Vagina (tissue), 2 donors: ENCODE data around the gene CCDC137. TPM values are rescaled to one million over a fixed set of nuclear protein-coding genes. Genes with fewer than 3 reads are reported as not detected.
A peak's percentile ranks its signal among the peaks of the same experiment; 100 is the strongest.

Experiments
- DNase-seq, 2 donors: peaks; one replicate each; pipeline ENCODE4 v3.0.0-alpha.2; 2017; ENCODE audit errors: extremely low spot score in 2 of 2
- H3K27ac ChIP-seq: fragments of 200-600 bp; sonication (generic); one replicate; pipeline ENCODE4 v1.5.1; 2019
- H3K27me3 ChIP-seq: fragments of 200-600 bp; sonication (generic); one replicate; pipeline ENCODE4 v1.5.1; 2019
- H3K36me3 ChIP-seq, 2 donors: fragments of 200-600 bp; sonication (generic); one replicate each; pipeline ENCODE4 v1.5.1; 2017 to 2019
- H3K4me1 ChIP-seq: fragments of 200-600 bp; sonication (generic); one replicate; pipeline ENCODE4 v1.5.1; 2019
- H3K4me3 ChIP-seq, 2 donors: fragments of 200-600 bp; sonication (generic); 1 replicate in 1 of 2; 2 replicates in 1 of 2; pipeline ENCODE4 v1.5.1; 2016 to 2019
- H3K9me3 ChIP-seq: fragments of 200-600 bp; sonication (generic); one replicate; pipeline ENCODE4 v1.5.1; 2019
- POLR2A ChIP-seq, 2 donors: fragments of 450-650 bp; IDR thresholded peaks; one replicate each; pipeline ENCODE4 v1.6.1; 2017; ENCODE audit warnings: antibody characterized with exemption in 2 of 2, mild to moderate bottlenecking in 2 of 2, moderate library complexity in 2 of 2
- POLR2AphosphoS5 ChIP-seq, 2 donors: sonication (generic); formaldehyde crosslinking; IDR thresholded peaks; one replicate each; pipeline ENCODE4 v1.9.0; 2017; ENCODE audit warnings: antibody characterized with exemption in 2 of 2, mild to moderate bottlenecking in 2 of 2, low read depth in 1 of 2; ENCODE audit not compliant: insufficient read depth in 1 of 2
- intact Hi-C: fragments of 100-400 bp; cut with DNase I; formaldehyde crosslinking; loops from one replicate; pipeline ENCODE4 v1.15.1; 2023
- total RNA-seq: library from RNA; depleted of rRNA; stranded (reverse); fragments of >200 nt; gene quantifications from one replicate; pipeline ENCODE4 v1.2.3, GENCODE V29; 2016
- TF ChIP-seq, protein P1 (sequence below), 3 experiments: fragments of 450-650 bp in 2 of 3; fragments of 200-600 bp in 1 of 3; sonication (generic) in 1 of 3; IDR thresholded peaks; one replicate each; pipeline ENCODE4 v1.5.1; 2017 to 2019; ENCODE audit warnings: antibody characterized with exemption in 3 of 3, mild to moderate bottlenecking in 2 of 3, moderate library complexity in 2 of 3

The CCDC137 gene
- total RNA-seq, 1 donor from 2014 or later: 13.8 TPM

GRCh38 chr17:81701288-81702071 lies 34.9 kb downstream of the CCDC137 start:
- TF ChIP-seq, protein P1, sequence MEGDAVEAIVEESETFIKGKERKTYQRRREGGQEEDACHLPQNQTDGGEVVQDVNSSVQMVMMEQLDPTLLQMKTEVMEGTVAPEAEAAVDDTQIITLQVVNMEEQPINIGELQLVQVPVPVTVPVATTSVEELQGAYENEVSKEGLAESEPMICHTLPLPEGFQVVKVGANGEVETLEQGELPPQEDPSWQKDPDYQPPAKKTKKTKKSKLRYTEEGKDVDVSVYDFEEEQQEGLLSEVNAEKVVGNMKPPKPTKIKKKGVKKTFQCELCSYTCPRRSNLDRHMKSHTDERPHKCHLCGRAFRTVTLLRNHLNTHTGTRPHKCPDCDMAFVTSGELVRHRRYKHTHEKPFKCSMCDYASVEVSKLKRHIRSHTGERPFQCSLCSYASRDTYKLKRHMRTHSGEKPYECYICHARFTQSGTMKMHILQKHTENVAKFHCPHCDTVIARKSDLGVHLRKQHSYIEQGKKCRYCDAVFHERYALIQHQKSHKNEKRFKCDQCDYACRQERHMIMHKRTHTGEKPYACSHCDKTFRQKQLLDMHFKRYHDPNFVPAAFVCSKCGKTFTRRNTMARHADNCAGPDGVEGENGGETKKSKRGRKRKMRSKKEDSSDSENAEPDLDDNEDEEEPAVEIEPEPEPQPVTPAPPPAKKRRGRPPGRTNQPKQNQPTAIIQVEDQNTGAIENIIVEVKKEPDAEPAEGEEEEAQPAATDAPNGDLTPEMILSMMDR (IDR thresholded peaks at IDR 0.05): no peak
- no peak for TF ChIP-seq POLR2A (IDR thresholded peaks at IDR 0.05)
- no peak for TF ChIP-seq POLR2AphosphoS5 (IDR thresholded peaks at IDR 0.05; ENCODE audit: insufficient read depth in 1 of 2, low read depth in 1 of 2)
- no peak overlapping the region for H3K27ac ChIP-seq
- peak overlapping the region in 1 of 2 donors; percentile 80 for H3K4me3 ChIP-seq
- peaks cover 34% of the 10 kb centered on the region for H3K4me1 ChIP-seq
- DNase-seq: no peak
- intact Hi-C loops: no loop called here
- H3K36me3 ChIP-seq: peaks cover 0 to 40% of the 10 kb centered on the region in 2 donors
- H3K9me3 ChIP-seq: no peaks in the 10 kb centered on the region
- no peaks in the 10 kb centered on the region for H3K27me3 ChIP-seq

DNA sequence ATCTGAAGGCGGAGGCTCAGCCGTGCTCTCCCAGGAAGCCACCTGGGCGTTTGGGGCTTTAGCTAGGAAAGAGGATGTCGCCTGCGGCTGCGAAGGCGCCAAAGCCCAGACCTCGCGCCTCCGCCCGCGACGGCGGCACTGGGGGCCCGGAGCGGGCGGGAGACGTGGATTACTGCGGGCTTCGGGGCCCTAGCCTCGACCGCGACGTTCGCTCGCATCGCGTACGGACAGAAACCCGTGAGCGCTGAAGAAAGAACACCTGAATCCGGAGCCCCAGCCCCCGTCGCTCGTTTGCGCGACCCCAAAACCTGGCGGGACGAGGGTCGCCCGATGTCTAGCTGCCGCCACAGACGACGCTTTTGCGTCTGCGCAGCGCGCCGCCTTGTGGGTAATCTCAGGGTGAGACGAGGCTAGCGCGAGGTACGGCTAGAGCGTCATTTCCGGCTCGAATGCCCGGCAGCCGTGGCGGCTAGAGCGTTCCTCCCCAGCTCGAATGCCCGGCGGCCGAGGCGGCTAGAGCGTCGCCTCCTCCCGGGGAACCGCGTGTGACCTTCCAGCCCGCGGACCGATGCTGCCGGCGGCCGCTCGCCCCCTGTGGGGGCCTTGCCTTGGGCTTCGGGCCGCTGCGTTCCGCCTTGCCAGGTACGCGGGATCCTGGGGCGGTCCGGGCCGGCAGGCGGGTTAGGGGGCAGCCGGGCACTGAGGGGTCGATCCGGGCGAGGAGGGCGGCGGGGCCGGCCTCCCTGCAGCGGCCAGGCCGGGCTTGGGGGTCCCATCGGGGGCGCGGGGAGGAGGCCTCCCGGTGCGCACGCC lies 36.6 kb downstream of the CCDC137 start, which contains the start of gene MRPL12:
Gene MRPL12, plus strand, starts transcription at position 434 of the 813 bp plus-strand sequence. Its CDS starts 135 bp downstream, at position 569.
- DNase-seq: no peak
- TF ChIP-seq POLR2A (IDR thresholded peaks at IDR 0.05) (peak in 1 of 2 donors; percentile 66), POLR2AphosphoS5 (IDR thresholded peaks at IDR 0.05; ENCODE audit: insufficient read depth in 1 of 2, low read depth in 1 of 2) (peak; percentile 96 to 98)
- TF ChIP-seq, protein P1 (IDR thresholded peaks at IDR 0.05): peak in 2 of 3 experiments; percentile 32 to 35
- Histone ChIP-seq H3K9me3 (no peaks in the 10 kb centered on the region), H3K4me3 (peak within 1 kb of the TSS; percentile 80 to 96), H3K4me1 (peaks cover 34% of the 10 kb centered on the region), H3K27me3 (no peaks in the 10 kb centered on the region), H3K27ac (peak within 1 kb of the TSS; percentile 83), H3K36me3 (peaks cover 0 to 41% of the 10 kb centered on the region in 2 donors)
- intact Hi-C loops: no loop called here

- no peak for DNase-seq
- H3K9me3 ChIP-seq: no peaks in the 10 kb centered on the region
- H3K4me1 ChIP-seq: peaks cover 34% of the 10 kb centered on the region
- no peaks in the 10 kb centered on the region for H3K27me3 ChIP-seq
- H3K4me3 ChIP-seq: peak overlapping the region; percentile 80 to 96
- intact Hi-C loops: no loop called here
- H3K36me3 ChIP-seq: peaks cover 0 to 32% of the 10 kb centered on the region in 2 donors
- TF ChIP-seq, protein P1 (IDR thresholded peaks at IDR 0.05): no peak
- TF ChIP-seq POLR2AphosphoS5 (IDR thresholded peaks at IDR 0.05; ENCODE audit: insufficient read depth in 1 of 2, low read depth in 1 of 2): no peak
- TF ChIP-seq POLR2A (IDR thresholded peaks at IDR 0.05): no peak
- H3K27ac ChIP-seq: peak overlapping the region; percentile 83
These were observed 37.5 kb downstream of the CCDC137 start for GRCh38 chr17:81703747-81704654.

GRCh38 chr17:81705518-81706231 lies 39.1 kb downstream of the CCDC137 start:
- Histone ChIP-seq H3K27ac (no peak overlapping the region), H3K4me1 (peaks cover 41% of the 10 kb centered on the region), H3K9me3 (no peaks in the 10 kb centered on the region), H3K36me3 (peaks cover 0 to 25% of the 10 kb centered on the region in 2 donors), H3K27me3 (no peaks in the 10 kb centered on the region), H3K4me3 (no peak overlapping the region)
- intact Hi-C loops: no loop called here
- TF ChIP-seq POLR2A (IDR thresholded peaks at IDR 0.05): no peak
- TF ChIP-seq, protein P1 (IDR thresholded peaks at IDR 0.05): no peak
- no peak for TF ChIP-seq POLR2AphosphoS5 (IDR thresholded peaks at IDR 0.05; ENCODE audit: insufficient read depth in 1 of 2, low read depth in 1 of 2)
- no peak for DNase-seq
